Measurements from ENCODE around the gene ELK4.
A peak's percentile ranks its signal among the peaks of the same experiment; 100 is the strongest.

The ELK4 gene, protein sequence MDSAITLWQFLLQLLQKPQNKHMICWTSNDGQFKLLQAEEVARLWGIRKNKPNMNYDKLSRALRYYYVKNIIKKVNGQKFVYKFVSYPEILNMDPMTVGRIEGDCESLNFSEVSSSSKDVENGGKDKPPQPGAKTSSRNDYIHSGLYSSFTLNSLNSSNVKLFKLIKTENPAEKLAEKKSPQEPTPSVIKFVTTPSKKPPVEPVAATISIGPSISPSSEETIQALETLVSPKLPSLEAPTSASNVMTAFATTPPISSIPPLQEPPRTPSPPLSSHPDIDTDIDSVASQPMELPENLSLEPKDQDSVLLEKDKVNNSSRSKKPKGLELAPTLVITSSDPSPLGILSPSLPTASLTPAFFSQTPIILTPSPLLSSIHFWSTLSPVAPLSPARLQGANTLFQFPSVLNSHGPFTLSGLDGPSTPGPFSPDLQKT

DNA sequence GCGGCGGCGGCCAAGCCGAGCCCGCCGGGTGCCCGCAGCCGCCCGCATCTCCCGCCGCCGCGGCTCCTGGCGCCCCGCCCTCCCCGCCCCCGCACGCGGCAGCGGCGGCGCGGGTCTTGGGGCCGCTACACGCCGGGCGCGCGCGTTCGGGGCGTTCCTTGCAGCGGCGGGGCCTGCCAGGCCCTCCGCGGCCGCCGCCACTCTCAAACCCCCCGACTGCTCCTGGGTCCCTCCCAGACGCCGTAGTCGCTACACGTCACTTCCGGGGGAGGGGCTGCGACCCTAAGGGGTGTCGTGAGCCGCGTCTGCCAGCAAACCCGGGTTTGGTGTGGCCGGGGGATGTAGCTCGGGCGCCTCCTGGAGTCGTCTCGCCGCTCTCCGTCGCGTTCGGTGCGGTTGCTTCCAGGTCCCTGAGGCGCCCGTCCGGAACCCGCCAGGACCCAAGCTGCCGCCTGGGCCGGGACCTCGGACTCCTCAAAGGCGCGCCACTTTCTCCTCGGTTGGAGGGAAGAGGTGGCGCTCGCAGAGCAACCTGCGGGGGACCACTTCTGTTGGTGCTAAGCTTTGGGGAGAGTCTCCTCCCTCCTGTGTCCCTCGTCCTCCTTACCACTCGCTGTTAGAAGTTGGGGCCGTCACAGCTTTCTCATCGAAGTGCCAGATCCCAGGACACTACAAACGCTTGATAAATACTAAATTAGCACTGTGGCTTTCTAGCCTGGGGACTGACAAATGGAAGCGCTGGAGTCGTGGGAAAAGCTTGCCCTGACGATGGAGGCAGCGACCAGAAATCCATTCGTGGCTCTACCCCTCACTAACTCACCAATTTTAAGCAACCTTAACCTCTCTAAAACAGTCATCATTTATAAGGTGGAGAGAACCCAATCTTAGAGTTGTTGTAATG is at the start of gene ELK4:
TSS of gene ELK4 (minus strand) at position 244 of the 901 bp plus-strand sequence. CDS start 8,129 bp downstream, outside the sequence.
- Histone ChIP-seq H3K4me3 (ENCODE audit: low read depth, low read length) (peak within 1 kb of the TSS; percentile 91), H3K79me2 (peaks cover 12% of the 10 kb centered on the region), H3K27ac (peak within 1 kb of the TSS; percentile 89), H3K27me3 (ENCODE audit: control insufficient read depth, insufficient read depth, low read length) (no peaks in the 10 kb centered on the region), H3K9me3 (ENCODE audit: control insufficient read depth, low read length) (no peaks in the 10 kb centered on the region), H3K4me2 (ENCODE audit: low read length) (peak within 1 kb of the TSS; percentile 92), H2AFZ (peak within 1 kb of the TSS; percentile 93), H3K9ac (peak within 1 kb of the TSS; percentile 67), H3K4me1 (no peaks in the 10 kb centered on the region), H3K36me3 (ENCODE audit: control insufficient read depth, insufficient read depth, low read length) (no peaks in the 10 kb centered on the region)
- TF ChIP-seq, protein P1, sequence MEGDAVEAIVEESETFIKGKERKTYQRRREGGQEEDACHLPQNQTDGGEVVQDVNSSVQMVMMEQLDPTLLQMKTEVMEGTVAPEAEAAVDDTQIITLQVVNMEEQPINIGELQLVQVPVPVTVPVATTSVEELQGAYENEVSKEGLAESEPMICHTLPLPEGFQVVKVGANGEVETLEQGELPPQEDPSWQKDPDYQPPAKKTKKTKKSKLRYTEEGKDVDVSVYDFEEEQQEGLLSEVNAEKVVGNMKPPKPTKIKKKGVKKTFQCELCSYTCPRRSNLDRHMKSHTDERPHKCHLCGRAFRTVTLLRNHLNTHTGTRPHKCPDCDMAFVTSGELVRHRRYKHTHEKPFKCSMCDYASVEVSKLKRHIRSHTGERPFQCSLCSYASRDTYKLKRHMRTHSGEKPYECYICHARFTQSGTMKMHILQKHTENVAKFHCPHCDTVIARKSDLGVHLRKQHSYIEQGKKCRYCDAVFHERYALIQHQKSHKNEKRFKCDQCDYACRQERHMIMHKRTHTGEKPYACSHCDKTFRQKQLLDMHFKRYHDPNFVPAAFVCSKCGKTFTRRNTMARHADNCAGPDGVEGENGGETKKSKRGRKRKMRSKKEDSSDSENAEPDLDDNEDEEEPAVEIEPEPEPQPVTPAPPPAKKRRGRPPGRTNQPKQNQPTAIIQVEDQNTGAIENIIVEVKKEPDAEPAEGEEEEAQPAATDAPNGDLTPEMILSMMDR (IDR thresholded peaks at IDR 0.05): peak; percentile 61

DNA sequence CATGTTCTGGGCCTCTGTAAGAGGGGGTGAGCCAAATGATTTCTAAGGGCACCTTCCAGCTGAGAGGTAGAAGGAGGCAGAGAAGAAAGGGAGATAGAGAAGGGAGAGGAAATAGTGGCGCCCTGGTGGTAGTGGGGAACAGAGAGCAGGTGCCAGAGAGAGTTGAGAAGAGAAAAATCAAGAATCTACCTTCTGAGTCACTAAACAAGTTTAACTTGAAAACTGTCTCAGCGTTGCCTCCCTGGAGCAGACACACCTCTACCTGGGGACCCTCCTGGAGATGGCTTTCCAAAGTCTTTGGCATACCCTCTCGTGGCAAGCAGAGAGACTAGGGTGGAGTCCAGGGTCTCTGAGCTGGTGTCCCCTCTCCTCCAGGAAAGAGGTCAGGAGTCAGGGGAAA is 49.6 kb upstream of the ELK4 start:
- Histone ChIP-seq H3K9me3 (ENCODE audit: control insufficient read depth, low read length) (no peaks in the 10 kb centered on the region), H3K4me1 (no peaks in the 10 kb centered on the region), H3K27ac (no peak overlapping the region), H2AFZ (no peak overlapping the region), H3K79me2 (no peaks in the 10 kb centered on the region), H3K36me3 (ENCODE audit: control insufficient read depth, insufficient read depth, low read length) (no peaks in the 10 kb centered on the region), H3K4me2 (ENCODE audit: low read length) (no peak overlapping the region), H3K4me3 (ENCODE audit: low read depth, low read length) (no peak overlapping the region), H3K27me3 (ENCODE audit: control insufficient read depth, insufficient read depth, low read length) (no peaks in the 10 kb centered on the region), H3K9ac (no peak overlapping the region)
- TF ChIP-seq, protein P1 (IDR thresholded peaks at IDR 0.05): no peak

DNA sequence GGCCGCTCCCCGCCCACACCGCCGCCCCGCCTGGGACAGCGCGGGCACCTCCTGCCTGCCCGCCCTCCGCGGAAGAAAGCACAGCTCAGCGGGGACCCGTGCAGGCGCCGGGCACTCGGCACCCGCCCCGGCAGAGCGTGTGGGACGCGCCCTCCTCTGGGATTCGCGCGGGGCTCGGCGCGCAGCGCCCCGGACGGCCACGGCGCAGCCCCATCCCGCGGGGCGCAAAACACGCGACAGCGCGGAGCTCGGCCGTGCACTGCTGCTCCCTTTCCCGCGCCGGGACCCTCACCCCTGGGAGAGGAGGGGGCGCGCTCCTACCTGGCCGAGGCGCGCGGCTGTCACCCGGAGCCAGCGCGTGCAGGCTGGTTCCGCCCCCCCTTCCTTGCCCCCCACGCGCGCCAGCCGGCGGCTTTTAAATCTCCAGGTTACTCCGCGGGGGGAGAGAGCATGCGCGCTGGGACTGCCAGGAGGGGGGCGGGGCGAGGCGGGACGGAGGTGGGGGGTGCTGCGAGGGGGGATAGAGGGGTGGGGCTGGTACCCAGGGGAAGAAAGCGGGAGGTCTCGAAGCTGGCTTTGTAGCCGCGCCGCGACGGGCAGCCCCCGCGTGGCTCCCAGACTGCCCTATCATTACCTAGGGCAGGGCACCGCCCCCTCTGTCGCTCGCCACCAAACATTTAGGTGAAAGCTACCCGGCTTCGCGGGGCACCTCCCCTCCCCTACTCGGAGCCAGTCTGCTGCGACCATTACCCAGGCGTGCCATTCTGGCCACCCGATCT is 48.5 kb upstream of the ELK4 start, which contains the start of gene SLC45A3:
TSS of gene SLC45A3 (minus strand) at position 437 of the 779 bp plus-strand sequence. CDS start 15,853 bp downstream, outside the sequence.
- Histone ChIP-seq H3K4me2 (ENCODE audit: low read length) (peak within 1 kb of the TSS; percentile 72), H3K9ac (no peak within 1 kb of the TSS), H3K36me3 (ENCODE audit: control insufficient read depth, insufficient read depth, low read length) (no peaks in the 10 kb centered on the region), H3K9me3 (ENCODE audit: control insufficient read depth, low read length) (no peaks in the 10 kb centered on the region), H3K79me2 (no peaks in the 10 kb centered on the region), H3K27me3 (ENCODE audit: control insufficient read depth, insufficient read depth, low read length) (no peaks in the 10 kb centered on the region), H3K27ac (no peak within 1 kb of the TSS), H3K4me1 (no peaks in the 10 kb centered on the region), H3K4me3 (ENCODE audit: low read depth, low read length) (peak within 1 kb of the TSS; percentile 46), H2AFZ (peak within 1 kb of the TSS; percentile 72)
- TF ChIP-seq, protein P1 (IDR thresholded peaks at IDR 0.05): no peak

DNA sequence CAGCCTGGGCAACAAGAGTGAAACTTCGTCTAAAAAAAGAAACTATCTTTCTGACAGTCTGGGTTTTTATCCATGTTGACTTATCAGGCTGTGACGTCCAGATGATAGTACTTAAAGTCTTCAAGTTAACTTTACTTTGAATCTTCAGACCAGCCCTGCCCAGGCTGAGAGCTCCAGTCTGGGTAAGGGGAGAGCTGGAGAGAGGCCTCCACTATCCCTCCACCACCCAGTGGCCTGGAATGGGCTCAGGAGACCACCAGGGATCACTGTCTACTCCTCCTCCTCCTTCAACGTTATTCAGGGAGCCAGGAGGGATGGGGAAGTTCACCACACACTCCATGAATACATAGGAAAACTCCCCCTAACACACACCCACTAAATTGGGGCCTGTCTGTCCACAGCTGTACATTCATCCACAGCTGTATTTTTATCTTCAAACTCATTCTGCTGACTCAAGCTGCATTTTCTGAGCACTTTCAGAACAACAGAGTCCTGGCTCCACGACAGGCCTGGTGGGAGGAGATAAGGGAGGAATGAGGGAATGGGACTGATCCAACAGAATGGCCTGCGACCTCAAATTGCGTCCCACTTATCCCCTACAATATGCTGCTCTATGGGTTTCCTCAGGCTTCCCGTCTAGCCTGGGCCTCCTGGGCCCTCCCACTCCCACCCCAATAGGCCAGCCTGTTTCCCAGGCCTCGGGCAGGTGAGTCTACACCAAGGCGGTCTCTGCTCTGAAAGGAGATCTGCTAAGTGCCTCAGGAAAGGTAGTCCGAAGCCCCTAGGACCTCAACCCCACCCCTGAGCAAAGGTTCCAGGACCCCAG is 46.7 kb upstream of the ELK4 start:
- no peaks in the 10 kb centered on the region for H3K4me1 ChIP-seq
- no peak overlapping the region for H3K4me3 ChIP-seq (ENCODE audit: low read depth, low read length)
- H3K9me3 ChIP-seq (ENCODE audit: control insufficient read depth, low read length): no peaks in the 10 kb centered on the region
- no peaks in the 10 kb centered on the region for H3K27me3 ChIP-seq (ENCODE audit: control insufficient read depth, insufficient read depth, low read length)
- no peak overlapping the region for H3K27ac ChIP-seq
- H3K79me2 ChIP-seq: no peaks in the 10 kb centered on the region
- TF ChIP-seq, protein P1 (IDR thresholded peaks at IDR 0.05): no peak
- H3K9ac ChIP-seq: no peak overlapping the region
- H3K4me2 ChIP-seq (ENCODE audit: low read length): peak overlapping the region; percentile 69
- no peak overlapping the region for H2AFZ ChIP-seq
- no peaks in the 10 kb centered on the region for H3K36me3 ChIP-seq (ENCODE audit: control insufficient read depth, insufficient read depth, low read length)
